ENCODE data around the gene NDEL1.

NDEL1 gene

GRCh38 chr17:8472663-8473062 lies 37.0 kb downstream of the NDEL1 start:
- TF ChIP-seq CTCF (IDR thresholded peaks at IDR 0.05; ENCODE audit: borderline replicate concordance, control extremely low read depth, extremely low read depth, insufficient read depth, missing control alignments), result no peak
- peak; percentile 9 for DNase-seq (ENCODE audit: low spot score)
- in situ Hi-C loops (cut with MboI; ENCODE audit: low sequenced_read_pairs, unreplicated experiment), result no loop called here

GRCh38 chr17:8473451-8474192 lies 37.9 kb downstream of the NDEL1 start:
- in situ Hi-C loops (cut with MboI; ENCODE audit: low sequenced_read_pairs, unreplicated experiment), result no loop called here
- no peak for TF ChIP-seq CTCF (IDR thresholded peaks at IDR 0.05; ENCODE audit: borderline replicate concordance, control extremely low read depth, extremely low read depth, insufficient read depth, missing control alignments)
- peak; percentile 8 for DNase-seq (ENCODE audit: low spot score)

- in situ Hi-C loops (cut with MboI; ENCODE audit: low sequenced_read_pairs, unreplicated experiment), result no loop called here
- TF ChIP-seq CTCF (IDR thresholded peaks at IDR 0.05; ENCODE audit: borderline replicate concordance, control extremely low read depth, extremely low read depth, insufficient read depth, missing control alignments), result no peak
- no peak for DNase-seq (ENCODE audit: low spot score)
Observed at GRCh38 chr17:8474826-8475225, 39.1 kb downstream of the NDEL1 start.

GRCh38 chr17:8475227-8475626 lies 39.5 kb downstream of the NDEL1 start:
- peak; percentile 27 for DNase-seq (ENCODE audit: low spot score)
- in situ Hi-C loops (cut with MboI; ENCODE audit: low sequenced_read_pairs, unreplicated experiment), result no loop called here
- no peak for TF ChIP-seq CTCF (IDR thresholded peaks at IDR 0.05; ENCODE audit: borderline replicate concordance, control extremely low read depth, extremely low read depth, insufficient read depth, missing control alignments)

- in situ Hi-C loops (cut with MboI; ENCODE audit: low sequenced_read_pairs, unreplicated experiment), result no loop called here
- DNase-seq (ENCODE audit: low spot score), result no peak
- no peak for TF ChIP-seq CTCF (IDR thresholded peaks at IDR 0.05; ENCODE audit: borderline replicate concordance, control extremely low read depth, extremely low read depth, insufficient read depth, missing control alignments)
Observed at GRCh38 chr17:8475781-8476180, 40.1 kb downstream of the NDEL1 start.

GRCh38 chr17:8476741-8477140 lies 41.1 kb downstream of the NDEL1 start:
- in situ Hi-C loops (cut with MboI; ENCODE audit: low sequenced_read_pairs, unreplicated experiment), result no loop called here
- TF ChIP-seq CTCF (IDR thresholded peaks at IDR 0.05; ENCODE audit: borderline replicate concordance, control extremely low read depth, extremely low read depth, insufficient read depth, missing control alignments), result no peak
- no peak for DNase-seq (ENCODE audit: low spot score)

Data from GM13976 (cell line).